Measurements from ENCODE around the gene PRR33. TPM values are rescaled to one million over a fixed set of nuclear protein-coding genes. Genes with fewer than 3 reads are reported as not detected.
A peak's percentile ranks its signal among the peaks of the same experiment; 100 is the strongest.

Gene PRR33
- total RNA-seq, 1 experiment from 2014 or later = not detected

DNA sequence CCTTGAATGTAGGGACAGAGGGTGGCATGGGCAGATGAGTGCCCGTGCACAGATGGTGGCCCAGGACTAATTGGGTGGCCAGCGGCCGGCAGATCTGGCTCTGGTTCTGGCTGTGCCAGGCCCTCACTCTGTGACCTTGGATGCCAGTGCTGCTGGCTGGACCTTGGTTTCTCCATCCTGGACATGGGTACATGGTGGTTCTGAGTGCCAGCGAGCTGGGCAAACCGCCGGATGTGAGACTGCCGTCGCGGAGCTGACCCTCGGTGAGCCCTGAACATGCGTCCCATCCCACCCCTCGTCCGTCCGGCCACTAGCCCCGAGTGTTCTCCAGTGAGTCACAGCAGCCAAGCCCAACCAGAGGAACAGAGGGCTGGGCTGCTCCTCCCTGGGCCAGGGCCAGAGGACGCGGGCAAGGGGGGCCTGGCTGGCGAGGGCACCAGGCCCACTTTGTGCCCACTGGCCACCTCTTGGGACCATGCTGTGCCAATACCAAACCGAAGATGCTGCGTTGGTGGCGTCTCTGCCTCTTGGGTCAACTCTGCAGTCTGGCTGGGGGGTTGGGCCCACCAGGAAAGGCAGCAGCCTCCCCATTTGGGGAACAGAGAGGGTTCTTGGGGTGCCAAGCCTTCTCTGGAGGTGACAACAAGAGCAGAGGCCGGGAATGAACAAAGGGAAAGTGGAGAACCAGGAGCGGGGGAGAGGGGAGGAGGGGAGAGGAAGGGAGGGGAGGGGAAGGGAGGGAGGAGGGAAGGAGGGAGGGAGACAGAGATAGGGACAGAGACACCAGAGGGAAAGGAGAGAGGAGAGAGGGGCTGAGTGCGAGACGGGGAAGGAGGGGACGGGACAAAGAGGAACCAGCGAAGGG, 28.1 kb downstream of the PRR33 start:
- Histone ChIP-seq H3K27me3 (ENCODE audit: low read length) (peaks cover 7% of the 10 kb centered on the region), H2AFZ (ENCODE audit: low read length) (no peak overlapping the region), H3K4me3 (ENCODE audit: low read length) (no peak overlapping the region), H3F3A (ENCODE audit: low read length, unreplicated experiment) (no peaks in the 10 kb centered on the region), H3K36me3 (ENCODE audit: low read depth, low read length) (no peaks in the 10 kb centered on the region), H3K4me1 (ENCODE audit: insufficient read depth, low read length) (peaks cover 7% of the 10 kb centered on the region), H4K20me1 (ENCODE audit: low read length) (no peaks in the 10 kb centered on the region), H3K27ac (ENCODE audit: low read length) (no peak overlapping the region), H3K79me2 (ENCODE audit: low read length) (no peaks in the 10 kb centered on the region), H3K9me2 (replicated peaks; ENCODE audit: low read length) (no peaks in the 10 kb centered on the region), H3K4me2 (ENCODE audit: low read length) (peak overlapping the region; percentile 40; the same call in 1 of the 2 replicates), H3K9me3 (ENCODE audit: low read length) (no peaks in the 10 kb centered on the region), H3K9ac (ENCODE audit: low read length) (no peak overlapping the region)
- ATAC-seq (peak; percentile 96), DNase-seq (peak; percentile 79)
- ChIA-PET CTCF (no interaction called here), POLR2A (ENCODE audit: unreplicated experiment) (no interaction called here)
- no TSS peak for BruUV-seq (replicated peaks)
- intact Hi-C loops (cut with micrococcal nuclease) = no loop called here
- no peak for TF ChIP-seq EZH2 (IDR thresholded peaks at IDR 0.05; ENCODE audit: low read length, unreplicated experiment)
- TF ChIP-seq, protein P1, sequence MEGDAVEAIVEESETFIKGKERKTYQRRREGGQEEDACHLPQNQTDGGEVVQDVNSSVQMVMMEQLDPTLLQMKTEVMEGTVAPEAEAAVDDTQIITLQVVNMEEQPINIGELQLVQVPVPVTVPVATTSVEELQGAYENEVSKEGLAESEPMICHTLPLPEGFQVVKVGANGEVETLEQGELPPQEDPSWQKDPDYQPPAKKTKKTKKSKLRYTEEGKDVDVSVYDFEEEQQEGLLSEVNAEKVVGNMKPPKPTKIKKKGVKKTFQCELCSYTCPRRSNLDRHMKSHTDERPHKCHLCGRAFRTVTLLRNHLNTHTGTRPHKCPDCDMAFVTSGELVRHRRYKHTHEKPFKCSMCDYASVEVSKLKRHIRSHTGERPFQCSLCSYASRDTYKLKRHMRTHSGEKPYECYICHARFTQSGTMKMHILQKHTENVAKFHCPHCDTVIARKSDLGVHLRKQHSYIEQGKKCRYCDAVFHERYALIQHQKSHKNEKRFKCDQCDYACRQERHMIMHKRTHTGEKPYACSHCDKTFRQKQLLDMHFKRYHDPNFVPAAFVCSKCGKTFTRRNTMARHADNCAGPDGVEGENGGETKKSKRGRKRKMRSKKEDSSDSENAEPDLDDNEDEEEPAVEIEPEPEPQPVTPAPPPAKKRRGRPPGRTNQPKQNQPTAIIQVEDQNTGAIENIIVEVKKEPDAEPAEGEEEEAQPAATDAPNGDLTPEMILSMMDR (conservative IDR thresholded peaks at IDR 0.05; ENCODE audit: low read depth, low read length) = no peak
- TF ChIP-seq EZH2phosphoT487 (IDR thresholded peaks at IDR 0.05; ENCODE audit: borderline replicate concordance, low read length) = no peak

GRCh38 chr11:1862588-1863351, 28.9 kb downstream of the PRR33 start:
- Histone ChIP-seq H3K79me2 (ENCODE audit: low read length) (no peaks in the 10 kb centered on the region), H3K27me3 (ENCODE audit: low read length) (no peaks in the 10 kb centered on the region), H3K27ac (ENCODE audit: low read length) (no peak overlapping the region), H3K9ac (ENCODE audit: low read length) (no peak overlapping the region), H3K4me1 (ENCODE audit: insufficient read depth, low read length) (peaks cover 7% of the 10 kb centered on the region), H2AFZ (ENCODE audit: low read length) (no peak overlapping the region), H3F3A (ENCODE audit: low read length, unreplicated experiment) (no peaks in the 10 kb centered on the region), H3K9me2 (replicated peaks; ENCODE audit: low read length) (no peaks in the 10 kb centered on the region), H3K4me2 (ENCODE audit: low read length) (no peak overlapping the region; the same call in 1 of the 2 replicates), H4K20me1 (ENCODE audit: low read length) (no peaks in the 10 kb centered on the region), H3K9me3 (ENCODE audit: low read length) (no peaks in the 10 kb centered on the region), H3K4me3 (ENCODE audit: low read length) (no peak overlapping the region), H3K36me3 (ENCODE audit: low read depth, low read length) (no peaks in the 10 kb centered on the region)
- intact Hi-C loops (cut with micrococcal nuclease) = no loop called here
- DNase-seq (no peak), ATAC-seq (no peak)
- TF ChIP-seq EZH2phosphoT487 (IDR thresholded peaks at IDR 0.05; ENCODE audit: borderline replicate concordance, low read length) (no peak), EZH2 (IDR thresholded peaks at IDR 0.05; ENCODE audit: low read length, unreplicated experiment) (no peak)
- TF ChIP-seq, protein P1 (conservative IDR thresholded peaks at IDR 0.05; ENCODE audit: low read depth, low read length) = no peak
- ChIA-PET POLR2A (ENCODE audit: unreplicated experiment) (no interaction called here), CTCF (no interaction called here)
- BruUV-seq (replicated peaks) = no TSS peak
